K562 (cell line): ENCODE measurements around the gene GATB. TPM values are rescaled to one million over a fixed set of nuclear protein-coding genes. Genes with fewer than 3 reads are reported as not detected.

Experiments
- ATAC-seq: fragments of 200-7000 bp; cut with Tn5 transposase; 3 replicates; pipeline ENCODE4 v1.9.1; 2020; ENCODE audit warnings: moderate library complexity
- BruUV-seq: library from RNA; stranded (reverse); fragments of 400-500 nt; replicated peaks from 2 replicates; lab custom pipeline; 2021; lab: Mats Ljungman, UMichigan
- CTCF ChIA-PET: fragments of 300-600 bp; formaldehyde crosslinking; extraction: SDS; loops from one replicate; lab custom pipeline; 2021; ENCODE audit warnings: low intra/inter-chr PET ratio; lab: Yijun Ruan, JAX
- POLR2A ChIA-PET: fragments of 300-600, 350-650 bp; sonication (Branson Sonifier 250); formaldehyde crosslinking; extraction: SDS; loops from one replicate; lab custom pipeline; 2021; ENCODE audit warnings: antibody characterized with exemption, inconsistent platforms; lab: Yijun Ruan, JAX
- DNase-seq, 4 experiments: peaks; one replicate each; pipeline versions ENCODE4 v3.0.0 to v3.0.0-alpha.2; 2011 to 2018; ENCODE audit warnings: low spot score in 3 of 4, mixed read lengths in 3 of 4; ENCODE audit errors: extremely low read depth in 1 of 4
- FAIRE-seq: peaks from 2 replicates; lab custom pipeline; 2011; peaks lifted over from hg19 to GRCh38; lab: Jason Lieb, UNC
- H2AFZ ChIP-seq: 2 replicates; pipeline ENCODE4 v1.6.0; 2011; ENCODE audit warnings: low read depth, low read length, control low read depth, inconsistent platforms
- H3K27ac ChIP-seq: fragments of 200-600 bp; 3 replicates; pipeline ENCODE4 v1.8.0; 2011; ENCODE audit warnings: low read depth, mild to moderate bottlenecking, control low read depth, inconsistent platforms, low read length, moderate library complexity, mixed read lengths; ENCODE audit errors: extremely low read depth
- H3K27me3 ChIP-seq, 2 experiments: fragments of 300-600 bp in 1 of 2; 2 replicates in 1 of 2; 3 replicates in 1 of 2; pipeline versions ENCODE4 v1.6.0 to v1.8.0; 2011; ENCODE audit warnings: inconsistent platforms in 2 of 2, low read length in 2 of 2, mild to moderate bottlenecking in 1 of 2, mixed read lengths in 1 of 2, moderate library complexity in 1 of 2; ENCODE audit not compliant: control insufficient read depth in 2 of 2, insufficient read depth in 2 of 2
- H3K36me3 ChIP-seq: fragments of 300-600 bp; 3 replicates; pipeline ENCODE4 v1.8.0; 2011; ENCODE audit warnings: mild to moderate bottlenecking, low read length, inconsistent platforms; ENCODE audit not compliant: control insufficient read depth, insufficient read depth
- H3K4me1 ChIP-seq, 2 experiments: fragments of 200-600 bp in 1 of 2; replicated peaks in 1 of 2; 2 replicates in 1 of 2; 3 replicates in 1 of 2; pipeline versions ENCODE4 v1.5.1 to v1.8.0; 2011; ENCODE audit warnings: inconsistent platforms in 2 of 2, low read length in 2 of 2, mild to moderate bottlenecking in 1 of 2, mixed read lengths in 1 of 2, moderate library complexity in 1 of 2; ENCODE audit not compliant: control insufficient read depth in 2 of 2, insufficient read depth in 2 of 2
- H3K4me2 ChIP-seq: 2 replicates; pipeline ENCODE4 v1.6.1; 2011; ENCODE audit warnings: low read length, control low read depth, inconsistent platforms, mixed read lengths; ENCODE audit not compliant: insufficient read depth
- H3K4me3 ChIP-seq: fragments of 200-600 bp; sonication (generic), shearing (Covaris generic); 2 replicates; pipeline ENCODE4 v1.5.1; 2016; ENCODE audit warnings: control low read depth, inconsistent platforms
- H3K79me2 ChIP-seq: fragments of 200-600 bp; 3 replicates; pipeline ENCODE4 v1.8.0; 2011; ENCODE audit warnings: low read length, inconsistent platforms; ENCODE audit not compliant: control insufficient read depth, insufficient read depth
- H3K9ac ChIP-seq, 2 experiments: 2 replicates each; pipeline versions ENCODE4 v1.6.0 to v1.6.1; 2011; ENCODE audit warnings: low read depth in 2 of 2, low read length in 2 of 2, control low read depth in 1 of 2, inconsistent platforms in 1 of 2, mild to moderate bottlenecking in 1 of 2, mixed read lengths in 1 of 2; ENCODE audit not compliant: insufficient read depth in 1 of 2
- H3K9me1 ChIP-seq: one replicate; pipeline ENCODE4 v1.6.0; 2011; ENCODE audit warnings: inconsistent platforms, mild to moderate bottlenecking, low read length, moderate library complexity; ENCODE audit not compliant: control insufficient read depth, insufficient read depth
- H3K9me3 ChIP-seq: replicated peaks from 2 replicates; pipeline ENCODE4 v1.5.1; 2011; ENCODE audit warnings: low read depth, low read length, inconsistent platforms; ENCODE audit not compliant: control insufficient read depth, insufficient read depth
- H4K20me1 ChIP-seq: replicated peaks from 2 replicates; pipeline ENCODE4 v1.6.1; 2011; ENCODE audit warnings: low read length, inconsistent platforms, mixed read lengths; ENCODE audit not compliant: control insufficient read depth, insufficient read depth
- ARID2 ChIP-seq: fragments of 450-650 bp; IDR thresholded peaks from 2 replicates; pipeline ENCODE4 v1.6.1; 2017; ENCODE audit warnings: antibody characterized with exemption, mild to moderate bottlenecking
- ATF7 ChIP-seq: fragments of 450-650 bp; IDR thresholded peaks from 2 replicates; pipeline ENCODE4 v1.7.1; 2014; ENCODE audit warnings: mild to moderate bottlenecking, moderate library complexity
- BRD9 ChIP-seq: fragments of 450-650 bp; IDR thresholded peaks from 2 replicates; pipeline ENCODE4 v1.6.1; 2018; ENCODE audit warnings: low read depth; ENCODE audit not compliant: partially characterized antibody
- CBFB ChIP-seq: sonication (generic); formaldehyde crosslinking; IDR thresholded peaks from 2 replicates; pipeline ENCODE4 v1.4.0; 2020; ENCODE audit warnings: mild to moderate bottlenecking, missing genetic modification reagents
- CHCHD3 ChIP-seq: fragments of 250-450 bp; sonication (Bioruptor Pico); IDR thresholded peaks from 2 replicates; pipeline ENCODE4 v2.1.2; 2022; ENCODE audit warnings: mild to moderate bottlenecking
- CREB1 ChIP-seq, 2 experiments: sonication (generic) in 1 of 2; formaldehyde crosslinking in 1 of 2; IDR thresholded peaks; 2 replicates each; pipeline versions ENCODE4 v1.6.1 to v1.8.0; 2012 to 2022; ENCODE audit warnings: inconsistent platforms in 1 of 2, mild to moderate bottlenecking in 1 of 2, missing genetic modification reagents in 1 of 2, moderate library complexity in 1 of 2
- EHMT2 ChIP-seq: fragments of 450-650 bp; IDR thresholded peaks from 2 replicates; pipeline ENCODE4 v1.6.1; 2018; ENCODE audit warnings: antibody characterized with exemption
- FOXM1 ChIP-seq, 2 experiments: fragments of 450-650 bp in 1 of 2; sonication (generic) in 1 of 2; formaldehyde crosslinking in 1 of 2; IDR thresholded peaks; 2 replicates each; pipeline versions ENCODE4 v1.6.1 to v1.9.0; 2017 to 2022; ENCODE audit warnings: low read depth in 2 of 2, mild to moderate bottlenecking in 2 of 2, missing genetic modification reagents in 1 of 2, moderate library complexity in 1 of 2
- GABPB2 ChIP-seq: fragments of 250-450 bp; sonication (Bioruptor Pico); conservative IDR thresholded peaks from 2 replicates; pipeline ENCODE4 v1.5.1; 2021; ENCODE audit warnings: mild to moderate bottlenecking
- ILF3 ChIP-seq: fragments of 450-650 bp; IDR thresholded peaks from 2 replicates; pipeline ENCODE4 v1.6.1; 2018; ENCODE audit warnings: antibody characterized with exemption, mild to moderate bottlenecking, moderate library complexity, borderline replicate concordance
- MAFF ChIP-seq: IDR thresholded peaks from 2 replicates; pipeline ENCODE4 v1.6.1; 2012; ENCODE audit warnings: low read length, improper control_type of control experiment
- MEIS2 ChIP-seq: fragments of 450-650 bp; IDR thresholded peaks from 2 replicates; pipeline ENCODE4 v1.6.1; 2014; ENCODE audit warnings: mild to moderate bottlenecking; ENCODE audit not compliant: partially characterized antibody
- POLR2AphosphoS2 ChIP-seq: IDR thresholded peaks from 2 replicates; pipeline ENCODE4 v1.6.1; 2012; ENCODE audit warnings: low read length, improper control_type of control experiment
- RFX7 ChIP-seq: fragments of 250-450 bp; sonication (Bioruptor Pico); IDR thresholded peaks from 2 replicates; pipeline ENCODE4 v1.5.1; 2021; ENCODE audit warnings: mild to moderate bottlenecking
- SMAD3 ChIP-seq: fragments of 450-650 bp; formaldehyde crosslinking; conservative IDR thresholded peaks from 2 replicates; pipeline ENCODE4 v1.4.0; 2020; ENCODE audit warnings: mild to moderate bottlenecking
- ZBTB8A ChIP-seq: fragments of 450-650 bp; IDR thresholded peaks from 2 replicates; pipeline ENCODE4 v1.6.1; 2018; ENCODE audit warnings: mild to moderate bottlenecking, moderate library complexity; ENCODE audit not compliant: partially characterized antibody
- ZNF57 ChIP-seq: fragments of 450-650 bp; formaldehyde crosslinking; IDR thresholded peaks from 2 replicates; pipeline ENCODE4 v1.4.0; 2020; ENCODE audit warnings: mild to moderate bottlenecking, moderate library complexity
- ZNF583 ChIP-seq: fragments of 250-450 bp; sonication (Bioruptor Pico); IDR thresholded peaks from 2 replicates; pipeline ENCODE4 v1.4.0; 2020
- ZNF644 ChIP-seq: fragments of 200-800 bp; sonication (Bioruptor generic); IDR thresholded peaks from 2 replicates; pipeline ENCODE4 v1.6.1; 2016; ENCODE audit warnings: low read depth, missing genetic modification characterization, missing compliant biosample characterization
- WGBS: fragments of 100-300 bp; shearing (Covaris generic); methylation state at CpG from one replicate; pipeline ENCODE4 v1.1.6; 2016; ENCODE audit warnings: low coverage, mixed read lengths; ENCODE audit not compliant: insufficient coverage; ENCODE audit errors: missing lambda C conversion rate; 5-methylcytosine and 5-hydroxymethylcytosine counted together
- in situ Hi-C: fragments of 300-500 bp; cut with MboI; formaldehyde crosslinking; loops from 4 replicates; pipeline ENCODE4 v1.15.0; 2018; ENCODE audit warnings: inconsistent platforms, mixed read lengths
- intact Hi-C: fragments of 100-400 bp; cut with micrococcal nuclease; formaldehyde crosslinking; loops from 2 replicates; pipeline ENCODE4 v1.14.2; 2022
- polyA plus RNA-seq, 8 experiments: library from polyadenylated mRNA; depleted of rRNA in 4 of 8; stranded (reverse) in 5 of 8; unstranded in 3 of 8; fragments of >200 nt; fragmentation: Nextera tagmentation in 2 of 8; fragmentation: Illumina TruSeq in 1 of 8; extraction: Ambion mirVana in 2 of 8; extraction: Trizol in 1 of 8; gene quantifications; 2 replicates each; pipeline versions ENCODE4 v1.2.1 to v1.2.3, GENCODE V29; 2011 to 2014; ENCODE audit warnings: inconsistent platforms in 1 of 8, missing spikeins in 1 of 8
- total RNA-seq, 7 experiments: library from RNA; depleted of rRNA in 6 of 7; stranded (reverse); fragments of >200 nt in 6 of 7; fragmentation: Illumina TruSeq in 2 of 7; extraction: Trizol in 2 of 7; gene quantifications; 2 replicates each; pipeline versions ENCODE4 v1.2.1 to v1.2.3, GENCODE V29; 2011 to 2021; ENCODE audit warnings: low replicate concordance in 1 of 7
- TF ChIP-seq, protein P1 (sequence below): IDR thresholded peaks from 3 replicates; pipeline ENCODE4 v1.6.1; 2011; ENCODE audit warnings: borderline replicate concordance, mild to moderate bottlenecking, moderate library complexity; ENCODE audit not compliant: insufficient read length; ENCODE audit errors: extremely low read depth

Gene GATB
- total and polyA plus RNA-seq, 9 of the 15 experiments (the other 6 are each of a cell fraction or from before 2014, with no cell fraction given): 15.3 to 31.8 (median 26.2) TPM

DNA sequence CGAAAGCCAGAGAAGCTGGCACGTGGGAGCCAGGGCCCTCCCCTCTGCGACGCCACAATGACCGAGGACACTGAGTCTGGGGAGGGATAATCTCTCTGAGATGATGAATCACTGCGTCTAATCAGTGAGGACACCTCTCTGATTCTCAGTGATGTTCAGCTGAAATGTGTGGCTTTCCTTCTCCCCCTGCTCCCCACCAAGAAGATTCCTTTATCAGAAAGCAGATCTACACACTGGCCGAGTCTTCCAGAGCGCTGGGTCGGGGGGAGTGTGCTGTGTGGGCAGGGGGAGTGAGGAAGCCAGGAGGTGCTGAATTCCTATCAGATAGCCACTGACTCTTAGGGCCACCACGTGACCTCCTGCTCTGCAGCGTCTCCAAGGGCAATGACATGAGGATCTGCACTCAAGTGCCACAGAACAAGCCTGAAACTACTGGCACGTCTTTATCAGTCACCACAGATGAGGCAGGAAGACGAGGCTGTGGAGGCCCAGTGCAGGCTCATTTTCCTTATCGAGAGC lies 89.2 kb downstream of the GATB start:
- in situ Hi-C loops (no loop called here), intact Hi-C loops (loop anchor here (5.0 kb wide), 1 partner anchor 91 kb away; the partner anchor contains the start of gene GATB)
- H4K20me1 ChIP-seq: peaks cover 6% of the 10 kb centered on the region; the same call in 1 of the 2 replicates
- H3K4me1 ChIP-seq: peaks cover 14 to 27% of the 10 kb centered on the region in 2 experiments
- no peaks in the 10 kb centered on the region for H3K9me3 ChIP-seq
- no peaks in the 10 kb centered on the region for H3K27me3 ChIP-seq
- POLR2A ChIA-PET: interaction anchor here (0.6 kb wide), 1 partner anchor 100 kb away, joined by 3 read pairs; no protein-coding TSS in a partner anchor
- FAIRE-seq: peak; percentile 98
- WGBS: 1% methylated on average over 14 of the region's 14 CpGs
- peak overlapping the region; percentile 26; the same call in 1 of the 2 replicates for H3K4me2 ChIP-seq
- no peaks in the 10 kb centered on the region for H3K36me3 ChIP-seq
- peak; percentile 95 for ATAC-seq
- H3K9ac ChIP-seq: no peak overlapping the region
- H3K79me2 ChIP-seq: no peaks in the 10 kb centered on the region
- no TSS peak for BruUV-seq
- H3K9me1 ChIP-seq: no peaks in the 10 kb centered on the region
- peak; percentile 62 to 88 (median 74) for DNase-seq
- CTCF ChIA-PET: no interaction called here
- no peak overlapping the region for H3K27ac ChIP-seq
- H2AFZ ChIP-seq: no peak overlapping the region
- H3K4me3 ChIP-seq: no peak overlapping the region
- TF ChIP-seq SMAD3 (CRISPR knock-in tag): no peak
- no peak for TF ChIP-seq ZBTB8A
- no peak for TF ChIP-seq ILF3
- TF ChIP-seq, protein P1, sequence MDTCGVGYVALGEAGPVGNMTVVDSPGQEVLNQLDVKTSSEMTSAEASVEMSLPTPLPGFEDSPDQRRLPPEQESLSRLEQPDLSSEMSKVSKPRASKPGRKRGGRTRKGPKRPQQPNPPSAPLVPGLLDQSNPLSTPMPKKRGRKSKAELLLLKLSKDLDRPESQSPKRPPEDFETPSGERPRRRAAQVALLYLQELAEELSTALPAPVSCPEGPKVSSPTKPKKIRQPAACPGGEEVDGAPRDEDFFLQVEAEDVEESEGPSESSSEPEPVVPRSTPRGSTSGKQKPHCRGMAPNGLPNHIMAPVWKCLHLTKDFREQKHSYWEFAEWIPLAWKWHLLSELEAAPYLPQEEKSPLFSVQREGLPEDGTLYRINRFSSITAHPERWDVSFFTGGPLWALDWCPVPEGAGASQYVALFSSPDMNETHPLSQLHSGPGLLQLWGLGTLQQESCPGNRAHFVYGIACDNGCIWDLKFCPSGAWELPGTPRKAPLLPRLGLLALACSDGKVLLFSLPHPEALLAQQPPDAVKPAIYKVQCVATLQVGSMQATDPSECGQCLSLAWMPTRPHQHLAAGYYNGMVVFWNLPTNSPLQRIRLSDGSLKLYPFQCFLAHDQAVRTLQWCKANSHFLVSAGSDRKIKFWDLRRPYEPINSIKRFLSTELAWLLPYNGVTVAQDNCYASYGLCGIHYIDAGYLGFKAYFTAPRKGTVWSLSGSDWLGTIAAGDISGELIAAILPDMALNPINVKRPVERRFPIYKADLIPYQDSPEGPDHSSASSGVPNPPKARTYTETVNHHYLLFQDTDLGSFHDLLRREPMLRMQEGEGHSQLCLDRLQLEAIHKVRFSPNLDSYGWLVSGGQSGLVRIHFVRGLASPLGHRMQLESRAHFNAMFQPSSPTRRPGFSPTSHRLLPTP: no peak
- 0 out of 2 replicates have a peak, but pooled peaks have one; percentile 11 for TF ChIP-seq MAFF
- TF ChIP-seq ZNF57 (CRISPR knock-in tag): no peak
- TF ChIP-seq ATF7: peak; percentile 35; the same call in 1 of the 2 replicates
- no peak for TF ChIP-seq CBFB (CRISPR knock-in tag)
- no peak for TF ChIP-seq BRD9
- peak; percentile 53 for TF ChIP-seq MEIS2
- no peak for TF ChIP-seq GABPB2 (CRISPR knock-in tag)
- TF ChIP-seq RFX7 (CRISPR knock-in tag): no peak
- no peak for TF ChIP-seq POLR2AphosphoS2
- 0 out of 2 replicates have a peak, but pooled peaks have one; percentile 20 for TF ChIP-seq FOXM1 (IDR thresholded peaks at IDR 0.05; ENCODE audit: low read depth)
- no peak for TF ChIP-seq FOXM1 (CRISPR knock-in tag; IDR thresholded peaks at IDR 0.05; ENCODE audit: low read depth)
- TF ChIP-seq ZNF583 (CRISPR knock-in tag): no peak
- no peak for TF ChIP-seq EHMT2
- TF ChIP-seq ZNF644 (tag): 0 out of 2 replicates have a peak, but pooled peaks have one; percentile 49
- TF ChIP-seq CREB1 (IDR thresholded peaks at IDR 0.05): peak; percentile 45; the same call in 1 of the 2 replicates
- peak; percentile 33; the same call in 1 of the 2 replicates for TF ChIP-seq CREB1 (CRISPR knock-in tag; IDR thresholded peaks at IDR 0.05)
- TF ChIP-seq CHCHD3 (CRISPR knock-in tag): no peak
- TF ChIP-seq ARID2: no peak
